A549 (cell line): ENCODE measurements around the gene POLR3E. TPM values are rescaled to one million over a fixed set of nuclear protein-coding genes. Genes with fewer than 3 reads are reported as not detected.

ENCODE experiments used
- ATAC-seq, 2 experiments: fragments of 200-7000 bp in 1 of 2; fragments of >200 bp in 1 of 2; cut with Nextera tagmentation in 1 of 2; cut with Tn5 transposase in 1 of 2; 3 replicates each; pipeline versions ENCODE4 v1.8.0 to v1.9.1; 2018 to 2020; ENCODE audit warnings: mild to moderate bottlenecking in 1 of 2, moderate library complexity in 1 of 2
- CTCF ChIA-PET: fragments of 300-600 bp; sonication (Branson Sonifier 250); formaldehyde crosslinking; extraction: SDS; loops from one replicate; lab custom pipeline; 2021; ENCODE audit warnings: antibody characterized with exemption, inconsistent platforms; lab: Yijun Ruan, JAX
- POLR2A ChIA-PET: fragments of 350-600 bp; formaldehyde crosslinking; extraction: SDS; loops from one replicate; lab custom pipeline; 2021; ENCODE audit warnings: antibody characterized with exemption, inconsistent platforms; lab: Yijun Ruan, JAX
- DNase-seq, 2 experiments: peaks; one replicate each; pipeline versions ENCODE4 v3.0.0 to v3.0.0-alpha.2; 2011 to 2016; ENCODE audit warnings: low read depth in 1 of 2, low spot score in 1 of 2
- FAIRE-seq: peaks from 2 replicates; lab custom pipeline; 2011; peaks lifted over from hg19 to GRCh38; lab: Jason Lieb, UNC
- H3K27ac ChIP-seq, 2 experiments: fragments of >200 bp; sonication (Bioruptor Twin); formaldehyde crosslinking; 3 replicates each; pipeline ENCODE4 v1.5.1; 2016 to 2017
- H3K4me1 ChIP-seq: fragments of >200 bp; sonication (Bioruptor Twin); formaldehyde crosslinking; 3 replicates; pipeline ENCODE4 v1.6.1; 2016
- H3K4me2 ChIP-seq: fragments of >200 bp; sonication (Bioruptor Twin); formaldehyde crosslinking; 3 replicates; pipeline ENCODE4 v1.6.1; 2016
- H3K4me3 ChIP-seq: fragments of >200 bp; sonication (Bioruptor Twin); formaldehyde crosslinking; 3 replicates; pipeline ENCODE4 v1.5.1; 2016
- H3K9me3 ChIP-seq: fragments of >200 bp; sonication (Bioruptor Twin); formaldehyde crosslinking; 3 replicates; pipeline ENCODE4 v1.6.1; 2016
- CBX2 ChIP-seq: fragments of 200-600 bp; sonication (generic); IDR thresholded peaks from 2 replicates; pipeline ENCODE4 v1.6.1; 2016; ENCODE audit warnings: low read depth, mild to moderate bottlenecking, borderline replicate concordance
- CBX8 ChIP-seq: fragments of 200-600 bp; sonication (generic); IDR thresholded peaks from 2 replicates; pipeline ENCODE4 v1.6.1; 2016
- CHD2 ChIP-seq: fragments of 150-350 bp; IDR thresholded peaks from 2 replicates; pipeline ENCODE4 v1.6.1; 2014; ENCODE audit warnings: low read length; ENCODE audit not compliant: partially characterized antibody
- CTCF ChIP-seq: fragments of >200 bp; sonication (Bioruptor Twin); formaldehyde crosslinking; IDR thresholded peaks from 3 replicates; pipeline ENCODE4 v1.5.1; 2016
- EHF ChIP-seq: fragments of 250-450 bp; sonication (Bioruptor Pico); IDR thresholded peaks from 2 replicates; pipeline ENCODE4 v1.5.0; 2020; ENCODE audit warnings: mild to moderate bottlenecking
- ELK1 ChIP-seq: fragments of 150-350 bp; IDR thresholded peaks from 2 replicates; pipeline ENCODE4 v1.6.1; 2014; ENCODE audit warnings: low read depth, mild to moderate bottlenecking, low read length
- ESRRA ChIP-seq: fragments of 150-350 bp; IDR thresholded peaks from 2 replicates; pipeline ENCODE4 v1.6.1; 2014; ENCODE audit warnings: mild to moderate bottlenecking, low read length, borderline replicate concordance
- HDAC2 ChIP-seq: fragments of 200-600 bp; sonication (generic); IDR thresholded peaks from 2 replicates; pipeline ENCODE4 v1.6.1; 2016
- HOXB5 ChIP-seq: fragments of 250-450 bp; sonication (Bioruptor Pico); IDR thresholded peaks from 2 replicates; pipeline ENCODE4 v1.5.0; 2020; ENCODE audit warnings: mild to moderate bottlenecking, moderate library complexity
- JUN ChIP-seq, 2 experiments: fragments of >200 bp; sonication (Bioruptor Twin); formaldehyde crosslinking; IDR thresholded peaks; 2 replicates in 1 of 2; 3 replicates in 1 of 2; pipeline ENCODE4 v1.6.1; 2016 to 2017
- KDM5A ChIP-seq: fragments of 200-600 bp; sonication (generic); IDR thresholded peaks from 2 replicates; pipeline ENCODE4 v1.6.1; 2016; ENCODE audit warnings: antibody characterized with exemption, mild to moderate bottlenecking
- NFE2L2 ChIP-seq: fragments of 150-350 bp; conservative IDR thresholded peaks from 2 replicates; pipeline ENCODE4 v1.6.1; 2014; ENCODE audit warnings: low read length
- PHF8 ChIP-seq: fragments of 200-600 bp; sonication (generic); IDR thresholded peaks from 2 replicates; pipeline ENCODE4 v1.6.1; 2016; ENCODE audit warnings: low read depth, mild to moderate bottlenecking, antibody characterized with exemption, moderate library complexity, borderline replicate concordance
- POLR2A ChIP-seq: IDR thresholded peaks from 2 replicates; pipeline ENCODE4 v1.6.1; 2012; ENCODE audit warnings: mild to moderate bottlenecking, low read length
- POLR2AphosphoS2 ChIP-seq: conservative IDR thresholded peaks from 2 replicates; pipeline ENCODE4 v1.6.1; 2012; ENCODE audit warnings: low read length, improper control_type of control experiment, inconsistent platforms
- RARB ChIP-seq: fragments of 250-450 bp; sonication (Bioruptor Pico); IDR thresholded peaks from 2 replicates; pipeline ENCODE4 v1.8.0; 2021; ENCODE audit warnings: mild to moderate bottlenecking, moderate library complexity
- REST ChIP-seq: fragments of 200-600 bp; sonication (generic); IDR thresholded peaks from 2 replicates; pipeline ENCODE4 v1.6.1; 2016; ENCODE audit warnings: antibody characterized with exemption, mild to moderate bottlenecking, moderate library complexity
- SMC3 ChIP-seq: fragments of >200 bp; sonication (Bioruptor Twin); formaldehyde crosslinking; IDR thresholded peaks from 3 replicates; pipeline ENCODE4 v1.6.1; 2018; ENCODE audit warnings: inconsistent platforms
- SREBF2 ChIP-seq: fragments of 450-650 bp; IDR thresholded peaks from 2 replicates; pipeline ENCODE4 v1.6.1; 2014; ENCODE audit warnings: mild to moderate bottlenecking, moderate library complexity
- TFCP2L1 ChIP-seq: fragments of 250-450 bp; sonication (Bioruptor Pico); IDR thresholded peaks from 2 replicates; pipeline ENCODE4 v1.5.0; 2021; ENCODE audit warnings: mild to moderate bottlenecking
- USF2 ChIP-seq: fragments of 450-650 bp; IDR thresholded peaks from 2 replicates; pipeline ENCODE4 v1.6.1; 2014; ENCODE audit warnings: antibody characterized with exemption
- ZFP36 ChIP-seq: fragments of 450-650 bp; IDR thresholded peaks from 2 replicates; pipeline ENCODE4 v1.6.1; 2014; ENCODE audit warnings: borderline replicate concordance; ENCODE audit not compliant: partially characterized antibody
- WGBS: methylation state at CpG from one replicate; pipeline ENCODE4 v1.1.6; 2017; ENCODE audit errors: missing lambda C conversion rate; 5-methylcytosine and 5-hydroxymethylcytosine counted together
- polyA plus RNA-seq, 4 experiments: library from polyadenylated mRNA; depleted of rRNA in 3 of 4; stranded (reverse); fragments of >200 nt; fragmentation: RNase III in 1 of 4; extraction: RNeasy Plus Mini Kit Qiagen cat#74134 plus additional on column Dnase treatment in 1 of 4; gene quantifications; 2 replicates in 3 of 4; 3 replicates in 1 of 4; pipeline ENCODE4 v1.2.3, GENCODE V29; 2011 to 2017
- TF ChIP-seq, protein P1 (sequence below): fragments of >200 bp; sonication (Bioruptor Twin); formaldehyde crosslinking; IDR thresholded peaks from 3 replicates; pipeline ENCODE4 v1.6.1; 2016

The POLR3E gene
- polyA plus RNA-seq, 2 of the 4 experiments (the other 2 are of a cell fraction): 54.6 to 77.9 TPM

GRCh38 chr16:22299036-22299435 is 1.8 kb downstream of the POLR3E start:
- no peak for ATAC-seq

GRCh38 chr16:22300427-22301071 is 3.3 kb downstream of the POLR3E start:
- CTCF ChIA-PET: interaction anchor here (0.6 to 16.3 kb wide), 30 partner anchors 10 to 1144 kb away, joined by 3 to 320 read pairs (median 4); partner anchors contain the start of gene EEF2K
- ATAC-seq: peak; percentile 16 to 30; a peak in 3 of 6 replicates
- peak; percentile 71 to 76 for DNase-seq
- POLR2A ChIA-PET: interaction anchor here (1.5 kb wide), 1 partner anchor 101 kb away, joined by 7 read pairs; no protein-coding TSS in a partner anchor
- Histone ChIP-seq H3K4me2 (peak overlapping the region; percentile 24; the same call in 1 of the 3 replicates), H3K4me3 (no peak overlapping the region), H3K4me1 (peaks cover 11% of the 10 kb centered on the region; the same call in 2 of the 3 replicates), H3K27ac (no peak overlapping the region), H3K9me3 (no peaks in the 10 kb centered on the region)
- FAIRE-seq: no peak
- WGBS: 22% methylated on average over 8 of the region's 8 CpGs
- TF ChIP-seq CTCF (peak; percentile 74), SMC3 (peak; percentile 57), KDM5A (no peak), TFCP2L1 (CRISPR knock-in tag) (no peak), HOXB5 (CRISPR knock-in tag) (no peak), CHD2 (no peak), HDAC2 (no peak), RARB (CRISPR knock-in tag) (no peak), SREBF2 (no peak), ELK1 (no peak), EHF (CRISPR knock-in tag) (no peak), PHF8 (no peak), CBX2 (no peak)

More at GRCh38 chr16:22299036-22299435, 1.8 kb downstream of the POLR3E start:
- Histone ChIP-seq H3K4me2 (peak overlapping the region; percentile 68), H3K27ac (no peak overlapping the region), H3K9me3 (no peaks in the 10 kb centered on the region), H3K4me3 (no peak overlapping the region), H3K4me1 (peaks cover 11% of the 10 kb centered on the region; the same call in 2 of the 3 replicates)
- no peak for DNase-seq
- WGBS: 100% methylated on average over 1 of the region's 1 CpG
- CTCF ChIA-PET: interaction anchor here (3.0 to 16.3 kb wide), 4 partner anchors 12 to 99 kb away, joined by 12 to 320 read pairs (median 101); partner anchors contain the start of gene EEF2K
- POLR2A ChIA-PET: interaction anchor here (1.0 to 1.5 kb wide), 3 partner anchors 93 to 108 kb away, joined by 5 to 6 read pairs (median 6); partner anchors contain the start of gene EEF2K
- no peak for TF ChIP-seq CBX2
- TF ChIP-seq REST: no peak
- TF ChIP-seq ESRRA: no peak
- TF ChIP-seq USF2: no peak
- no peak for TF ChIP-seq HOXB5 (CRISPR knock-in tag)
- no peak for TF ChIP-seq CBX8
- no peak for TF ChIP-seq ZFP36
- TF ChIP-seq, protein P1, sequence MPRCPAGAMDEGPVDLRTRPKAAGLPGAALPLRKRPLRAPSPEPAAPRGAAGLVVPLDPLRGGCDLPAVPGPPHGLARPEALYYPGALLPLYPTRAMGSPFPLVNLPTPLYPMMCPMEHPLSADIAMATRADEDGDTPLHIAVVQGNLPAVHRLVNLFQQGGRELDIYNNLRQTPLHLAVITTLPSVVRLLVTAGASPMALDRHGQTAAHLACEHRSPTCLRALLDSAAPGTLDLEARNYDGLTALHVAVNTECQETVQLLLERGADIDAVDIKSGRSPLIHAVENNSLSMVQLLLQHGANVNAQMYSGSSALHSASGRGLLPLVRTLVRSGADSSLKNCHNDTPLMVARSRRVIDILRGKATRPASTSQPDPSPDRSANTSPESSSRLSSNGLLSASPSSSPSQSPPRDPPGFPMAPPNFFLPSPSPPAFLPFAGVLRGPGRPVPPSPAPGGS: no peak
- TF ChIP-seq JUN (IDR thresholded peaks at IDR 0.05): no peak
- TF ChIP-seq SMC3: no peak
- TF ChIP-seq KDM5A: no peak
- TF ChIP-seq POLR2A: no peak
- no peak for TF ChIP-seq POLR2AphosphoS2
- TF ChIP-seq NFE2L2: no peak
- no peak for FAIRE-seq
